22Rv1 (cell line): ENCODE data around the gene ESR1.

Source experiments
- ZFX ChIP-seq: fragments of 450-650 bp; IDR thresholded peaks from 2 replicates; pipeline ENCODE4 v1.6.1; 2017; ENCODE audit warnings: antibody characterized with exemption, borderline replicate concordance
- TF ChIP-seq, protein P1 (sequence below): fragments of 450-650 bp; IDR thresholded peaks from 2 replicates; pipeline ENCODE4 v1.5.1; 2017; ENCODE audit warnings: mild to moderate bottlenecking

GRCh38 chr6:152176268-152176667 lies 368.8 kb downstream of the ESR1 start:
- TF ChIP-seq, protein P1, sequence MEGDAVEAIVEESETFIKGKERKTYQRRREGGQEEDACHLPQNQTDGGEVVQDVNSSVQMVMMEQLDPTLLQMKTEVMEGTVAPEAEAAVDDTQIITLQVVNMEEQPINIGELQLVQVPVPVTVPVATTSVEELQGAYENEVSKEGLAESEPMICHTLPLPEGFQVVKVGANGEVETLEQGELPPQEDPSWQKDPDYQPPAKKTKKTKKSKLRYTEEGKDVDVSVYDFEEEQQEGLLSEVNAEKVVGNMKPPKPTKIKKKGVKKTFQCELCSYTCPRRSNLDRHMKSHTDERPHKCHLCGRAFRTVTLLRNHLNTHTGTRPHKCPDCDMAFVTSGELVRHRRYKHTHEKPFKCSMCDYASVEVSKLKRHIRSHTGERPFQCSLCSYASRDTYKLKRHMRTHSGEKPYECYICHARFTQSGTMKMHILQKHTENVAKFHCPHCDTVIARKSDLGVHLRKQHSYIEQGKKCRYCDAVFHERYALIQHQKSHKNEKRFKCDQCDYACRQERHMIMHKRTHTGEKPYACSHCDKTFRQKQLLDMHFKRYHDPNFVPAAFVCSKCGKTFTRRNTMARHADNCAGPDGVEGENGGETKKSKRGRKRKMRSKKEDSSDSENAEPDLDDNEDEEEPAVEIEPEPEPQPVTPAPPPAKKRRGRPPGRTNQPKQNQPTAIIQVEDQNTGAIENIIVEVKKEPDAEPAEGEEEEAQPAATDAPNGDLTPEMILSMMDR = no peak
- TF ChIP-seq ZFX = no peak
